Inflammatory macrophage (primary cell): ENCODE results near the gene LAMA3.

Experiments
- DNase-seq, 2 donors: peaks; one replicate each; pipeline ENCODE4 v3.0.0-alpha.2; 2020 to 2022

The LAMA3 gene

GRCh38 chr18:23826850-23827620 lies 137.8 kb downstream of the LAMA3 start:
- peak in 1 of 2 donors; percentile 12 for DNase-seq

DNA sequence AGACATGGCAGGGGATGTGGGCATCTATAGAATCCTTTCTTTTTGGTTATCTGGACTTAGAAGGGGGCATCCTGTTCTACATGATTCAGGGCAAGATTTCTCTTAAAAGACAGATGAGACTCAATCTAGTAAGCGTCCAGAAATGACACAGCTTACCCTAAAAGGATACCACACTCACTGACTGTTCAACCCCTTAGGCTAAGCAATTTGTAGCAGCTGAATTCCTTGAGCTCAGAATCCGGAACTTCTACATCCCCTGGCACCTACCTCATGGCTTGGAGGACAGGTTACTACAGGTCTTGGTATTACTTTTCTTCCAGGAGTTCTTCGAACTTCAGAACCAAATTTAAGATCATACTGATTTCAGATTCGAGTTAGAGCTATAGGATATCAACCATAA lies 138.4 kb downstream of the LAMA3 start:
- no peak for DNase-seq

DNA sequence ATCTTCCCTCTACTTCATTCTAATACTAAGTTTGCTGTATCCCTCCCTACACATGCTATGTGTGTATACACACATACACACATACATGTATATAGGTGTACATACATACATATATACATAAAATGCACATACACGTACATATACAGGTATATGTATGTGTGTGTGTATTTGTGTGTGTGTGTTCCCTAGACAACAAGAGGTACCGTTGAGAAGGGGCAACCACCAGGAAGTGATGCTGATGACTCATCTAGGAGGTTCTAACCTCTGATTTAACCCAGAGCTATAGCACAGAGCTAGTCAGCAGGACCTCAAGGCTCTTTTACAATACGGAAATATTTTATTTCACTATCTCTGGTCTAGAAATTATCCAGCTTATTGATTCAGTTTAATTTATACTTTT lies 139.2 kb downstream of the LAMA3 start:
- DNase-seq = peak; percentile 54 to 65

DNA sequence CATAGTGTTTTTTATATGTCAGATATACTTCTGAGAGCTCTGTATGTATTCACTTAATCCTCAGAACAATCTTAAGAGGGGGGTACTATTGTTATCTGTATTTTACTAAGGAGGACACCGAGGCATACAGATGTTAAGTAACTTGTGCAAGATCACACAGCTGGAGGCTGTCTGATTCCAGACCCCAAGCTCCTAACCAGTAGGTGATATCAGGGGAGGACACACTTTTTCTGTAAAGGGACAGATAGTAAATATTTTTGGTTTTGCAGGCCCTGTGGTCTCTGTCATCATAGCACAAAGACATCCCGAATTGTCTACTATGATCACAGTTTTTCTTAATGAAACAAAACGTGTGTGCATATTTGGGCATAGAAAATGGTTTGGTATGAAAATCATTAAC lies 143.7 kb downstream of the LAMA3 start:
- DNase-seq = no peak

DNA sequence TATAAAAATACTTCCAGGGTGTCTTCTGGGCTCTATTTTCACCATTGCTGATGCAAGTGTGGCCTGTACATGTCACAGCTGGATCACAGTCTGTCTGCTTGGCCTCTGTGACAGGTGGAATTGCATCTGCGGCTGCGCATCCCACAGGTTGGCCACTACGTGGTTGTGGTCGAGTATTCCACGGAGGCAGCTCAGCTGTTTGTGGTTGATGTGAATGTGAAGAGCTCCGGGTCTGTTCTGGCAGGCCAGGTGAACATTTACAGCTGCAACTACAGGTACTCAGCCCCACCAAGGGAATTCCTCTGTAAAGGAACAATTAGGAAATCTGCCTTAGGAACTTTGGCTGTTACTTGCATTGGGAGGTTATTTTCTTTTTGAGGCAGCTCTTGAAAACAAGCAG lies 144.5 kb downstream of the LAMA3 start:
- no peak for DNase-seq

DNA sequence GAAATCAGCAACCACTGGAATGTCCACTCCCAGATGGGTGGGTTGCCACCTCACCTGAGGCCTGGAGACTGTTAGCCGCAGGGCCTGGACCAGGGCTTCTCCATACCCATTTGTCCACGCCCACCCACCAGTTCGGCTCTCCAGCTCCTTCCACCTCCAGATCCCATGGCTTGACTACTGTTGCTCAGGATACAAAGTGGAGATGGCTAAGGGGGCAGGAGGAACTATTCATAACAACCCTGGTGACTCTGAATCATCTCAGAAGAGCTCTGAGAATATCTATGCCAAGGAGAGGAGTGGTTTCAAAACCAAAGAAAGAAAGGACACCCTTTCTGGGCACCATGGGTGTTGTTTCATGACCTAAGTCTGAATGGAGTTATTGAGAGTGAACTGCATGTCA lies 145.8 kb downstream of the LAMA3 start:
- DNase-seq = peak; percentile 87 to 92

- peak; percentile 88 to 92 for DNase-seq
Observed at GRCh38 chr18:23835506-23835905, 146.3 kb downstream of the LAMA3 start.

- DNase-seq = peak; percentile 55 to 66
Observed at GRCh38 chr18:23837591-23837990, 148.3 kb downstream of the LAMA3 start.

DNA sequence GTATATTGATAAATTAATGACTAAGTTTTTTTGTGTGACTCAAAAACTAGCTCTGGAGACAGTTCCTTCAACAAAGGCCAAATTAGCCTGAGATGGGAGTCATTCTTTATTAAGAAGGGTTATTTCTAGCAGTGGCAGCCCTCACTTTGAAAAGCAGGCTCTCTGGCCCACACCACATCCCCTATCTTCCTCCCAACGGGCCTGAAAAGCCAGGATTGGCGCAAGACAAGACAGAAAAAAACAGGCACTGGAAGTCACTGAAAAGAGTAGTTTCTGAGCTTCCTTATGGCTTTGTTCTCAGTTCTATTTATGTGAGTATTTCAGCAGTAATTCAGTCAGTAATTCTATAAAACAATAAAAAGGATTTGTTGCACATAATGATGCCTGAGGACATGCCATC lies 149.0 kb downstream of the LAMA3 start:
- peak; percentile 22 to 32 for DNase-seq

DNA sequence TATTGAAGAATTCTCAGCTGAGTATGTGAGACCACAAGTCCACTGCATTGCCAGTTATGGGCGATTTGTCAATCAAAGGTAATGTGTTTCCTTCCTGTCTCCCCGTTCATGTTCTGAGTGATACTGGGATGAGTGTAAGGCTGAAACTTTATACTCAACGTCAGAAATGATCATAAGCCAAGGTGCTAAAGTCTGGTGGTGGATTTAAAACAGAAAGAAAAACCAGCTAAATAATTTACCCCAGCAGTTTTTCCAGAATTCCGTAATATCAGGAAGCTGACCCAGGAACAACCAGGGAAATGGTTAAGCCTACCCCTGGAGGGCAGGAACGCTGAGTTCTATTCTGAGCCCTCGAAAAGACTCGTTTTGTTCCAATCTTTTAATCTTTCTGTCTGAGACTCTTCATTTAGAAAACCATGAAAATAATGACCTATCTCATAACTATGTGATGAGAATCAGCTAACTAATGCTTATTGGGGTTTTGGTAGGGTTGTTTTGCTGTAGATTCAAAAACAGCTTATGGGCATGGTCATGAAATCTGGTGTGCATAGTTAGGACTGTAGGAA lies 149.6 kb downstream of the LAMA3 start:
- DNase-seq = no peak

DNA sequence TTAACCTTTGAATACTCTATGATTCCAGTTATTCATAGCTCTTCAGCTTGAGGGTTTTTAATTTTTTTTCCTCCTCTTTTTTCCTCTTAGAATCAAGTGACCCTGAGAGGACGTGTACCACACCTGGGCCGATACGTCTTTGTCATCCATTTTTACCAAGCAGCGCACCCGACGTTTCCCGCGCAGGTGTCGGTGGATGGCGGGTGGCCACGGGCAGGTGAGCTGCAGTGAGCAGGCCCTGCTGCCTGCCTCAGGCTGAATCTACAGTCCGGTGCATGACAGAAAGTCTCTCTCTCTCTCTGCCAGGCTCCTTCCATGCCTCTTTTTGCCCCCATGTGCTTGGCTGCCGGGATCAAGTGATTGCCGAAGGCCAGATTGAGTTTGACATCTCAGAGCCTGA lies 153.1 kb downstream of the LAMA3 start:
- no peak for DNase-seq

DNA sequence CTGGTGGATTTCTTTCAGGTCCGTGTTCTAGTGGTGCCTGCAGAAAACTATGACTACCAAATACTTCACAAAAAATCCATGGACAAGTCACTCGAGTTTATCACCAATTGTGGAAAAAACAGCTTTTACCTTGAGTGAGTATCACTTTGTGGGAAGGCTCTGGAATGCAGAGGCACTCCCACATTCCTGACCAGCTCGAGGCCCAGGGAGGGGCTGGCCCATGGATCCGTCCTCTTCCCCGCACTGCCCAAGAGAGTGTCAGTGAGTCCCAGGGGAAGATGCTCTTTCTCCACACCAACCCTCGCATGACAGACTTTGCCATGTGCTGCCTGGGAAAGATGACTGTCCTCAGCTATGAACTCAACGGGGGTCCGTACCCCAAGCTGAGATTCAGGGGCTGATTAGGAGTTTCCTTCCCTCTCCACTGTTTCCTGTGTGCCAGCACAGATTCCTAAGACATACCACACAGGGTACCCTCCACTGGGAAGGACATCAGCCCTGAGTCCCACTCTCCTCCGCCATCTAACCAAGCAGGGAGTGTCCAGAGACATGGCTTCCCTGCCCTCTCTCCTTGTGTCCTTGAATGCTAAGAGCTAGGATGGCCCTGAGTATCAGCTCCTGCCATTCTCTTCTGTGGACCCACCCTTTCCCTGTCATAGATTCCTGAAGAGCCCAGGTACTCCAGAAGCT lies 155.9 kb downstream of the LAMA3 start:
- DNase-seq = no peak

DNA sequence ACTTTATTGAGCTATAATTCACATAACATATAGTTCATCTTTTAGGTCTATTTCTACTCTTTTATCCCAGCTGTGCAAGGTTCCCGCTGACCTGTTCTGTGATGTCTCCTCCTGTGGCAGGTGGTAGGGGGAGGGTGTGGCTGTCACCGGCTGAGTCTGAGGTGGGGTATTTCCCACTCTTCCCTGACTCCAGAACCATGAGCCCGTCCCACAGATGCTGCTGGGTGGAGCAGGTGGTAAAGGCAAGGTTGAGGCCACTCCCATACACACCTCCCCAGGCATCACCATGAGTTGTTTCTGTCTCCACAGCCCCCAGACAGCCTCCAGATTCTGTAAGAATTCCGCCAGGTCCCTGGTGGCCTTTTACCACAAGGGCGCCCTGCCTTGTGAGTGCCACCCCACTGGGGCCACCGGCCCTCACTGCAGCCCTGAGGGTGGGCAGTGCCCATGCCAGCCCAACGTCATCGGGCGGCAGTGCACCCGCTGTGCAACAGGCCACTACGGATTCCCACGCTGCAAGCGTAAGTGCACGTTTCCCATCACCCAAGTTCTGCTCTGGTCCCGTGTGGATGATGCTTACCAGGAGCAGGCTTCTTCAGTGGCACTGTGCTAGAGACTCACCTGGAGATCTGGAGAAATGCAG lies 156.9 kb downstream of the LAMA3 start:
- DNase-seq = no peak

GRCh38 chr18:23847321-23847986 lies 158.2 kb downstream of the LAMA3 start:
- DNase-seq = no peak

DNA sequence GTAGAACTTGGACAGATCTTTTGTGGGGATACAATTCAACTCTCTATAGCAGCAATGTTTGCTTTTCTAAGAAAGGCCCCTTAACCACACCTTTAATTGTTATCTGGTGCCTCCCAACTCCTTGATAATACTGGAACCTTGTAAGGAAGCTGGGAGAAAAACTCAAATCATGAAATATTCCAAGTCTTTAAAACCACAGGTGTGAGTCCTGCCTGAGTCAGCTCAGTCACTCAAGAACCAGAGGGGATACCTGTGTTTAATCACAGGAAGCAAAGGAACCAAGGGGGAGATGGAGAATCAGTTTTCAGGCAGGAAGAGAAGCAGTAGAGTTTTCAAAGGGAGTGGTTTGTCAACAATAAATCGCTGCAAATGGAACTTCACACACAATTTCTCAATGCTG lies 159.9 kb downstream of the LAMA3 start:
- DNase-seq = no peak

DNA sequence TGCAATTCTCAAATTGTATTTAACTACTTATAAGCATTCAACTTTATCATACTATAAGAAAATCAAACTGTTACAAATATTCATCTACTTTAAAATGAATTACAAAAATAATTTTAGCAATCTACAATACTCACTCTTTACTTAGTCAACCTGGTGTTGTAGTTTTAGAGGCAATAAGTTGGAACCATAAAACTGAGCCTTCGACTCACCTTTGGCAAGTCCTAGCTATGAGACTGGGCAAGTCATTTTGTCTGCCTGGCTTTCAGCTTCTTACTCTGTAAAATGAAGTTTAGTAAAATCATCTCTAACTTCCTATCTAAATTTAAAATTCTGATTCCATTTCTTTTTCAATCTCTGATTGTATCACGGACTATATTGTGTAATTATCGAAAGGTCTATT lies 161.0 kb downstream of the LAMA3 start:
- DNase-seq = no peak

GRCh38 chr18:23851470-23852002 lies 162.3 kb downstream of the LAMA3 start:
- no peak for DNase-seq

GRCh38 chr18:23852236-23853045 lies 163.2 kb downstream of the LAMA3 start:
- DNase-seq = no peak

GRCh38 chr18:23853448-23854195 lies 164.4 kb downstream of the LAMA3 start:
- peak; percentile 48 to 51 for DNase-seq

GRCh38 chr18:23855721-23856120 lies 166.5 kb downstream of the LAMA3 start:
- no peak for DNase-seq
